IPS-15b (cell line): Measurements from ENCODE around the gene CABP7.

Experiments
- H3K27me3 ChIP-seq: one replicate; pipeline ENCODE4 v1.6.1; 2013; ENCODE audit warnings: low read length; ENCODE audit not compliant: control insufficient read depth, insufficient read depth
- H3K36me3 ChIP-seq: one replicate; pipeline ENCODE4 v1.6.1; 2013; ENCODE audit warnings: low read length; ENCODE audit not compliant: control insufficient read depth, insufficient read depth
- H3K4me1 ChIP-seq: one replicate; pipeline ENCODE4 v1.6.1; 2013; ENCODE audit warnings: mild to moderate bottlenecking, low read length; ENCODE audit not compliant: control insufficient read depth, insufficient read depth
- H3K4me3 ChIP-seq: one replicate; pipeline ENCODE4 v1.5.1; 2013; ENCODE audit warnings: low read depth, low read length
- H3K9ac ChIP-seq: one replicate; pipeline ENCODE4 v1.6.1; 2013; ENCODE audit warnings: low read depth, mild to moderate bottlenecking, low read length
- H3K9me3 ChIP-seq: one replicate; pipeline ENCODE4 v1.6.1; 2013; ENCODE audit warnings: mild to moderate bottlenecking, low read length; ENCODE audit not compliant: control insufficient read depth, insufficient read depth

The CABP7 gene

GRCh38 chr22:29772170-29772641, 52.4 kb downstream of the CABP7 start:
- peaks cover 6% of the 10 kb centered on the region for H3K36me3 ChIP-seq
- H3K4me1 ChIP-seq: no peaks in the 10 kb centered on the region
- H3K9ac ChIP-seq: no peak overlapping the region
- no peak overlapping the region for H3K4me3 ChIP-seq
- H3K9me3 ChIP-seq: no peaks in the 10 kb centered on the region
- no peaks in the 10 kb centered on the region for H3K27me3 ChIP-seq

- Histone ChIP-seq H3K36me3 (peaks cover 6% of the 10 kb centered on the region), H3K9me3 (no peaks in the 10 kb centered on the region), H3K9ac (no peak overlapping the region), H3K4me3 (no peak overlapping the region), H3K27me3 (no peaks in the 10 kb centered on the region), H3K4me1 (no peaks in the 10 kb centered on the region)
Observed at GRCh38 chr22:29773233-29773632, 53.4 kb downstream of the CABP7 start.

- Histone ChIP-seq H3K4me3 (no peak overlapping the region), H3K27me3 (no peaks in the 10 kb centered on the region), H3K4me1 (no peaks in the 10 kb centered on the region), H3K36me3 (no peaks in the 10 kb centered on the region), H3K9me3 (no peaks in the 10 kb centered on the region), H3K9ac (no peak overlapping the region)
Observed at GRCh38 chr22:29780220-29780619, 60.4 kb downstream of the CABP7 start.

- H3K4me3 ChIP-seq: no peak overlapping the region
- H3K9ac ChIP-seq: no peak overlapping the region
Observed at GRCh38 chr22:29780748-29781676, 61.2 kb downstream of the CABP7 start.

More at GRCh38 chr22:29780748-29781676, 61.2 kb downstream of the CABP7 start:
- Histone ChIP-seq H3K36me3 (no peaks in the 10 kb centered on the region), H3K27me3 (no peaks in the 10 kb centered on the region), H3K4me1 (no peaks in the 10 kb centered on the region), H3K9me3 (no peaks in the 10 kb centered on the region)
